HepG2 (cell line): Measurements from ENCODE around the gene KLHL35. TPM values are rescaled to one million over a fixed set of nuclear protein-coding genes. Genes with fewer than 3 reads are reported as not detected.

ENCODE experiments used
- ATAC-seq: fragments of 200-7000 bp; cut with Tn5 transposase; 3 replicates; pipeline ENCODE4 v1.9.1; 2020; ENCODE audit warnings: mild to moderate bottlenecking, moderate library complexity
- BruUV-seq: library from RNA; stranded (reverse); fragments of 400-500 nt; replicated peaks from 2 replicates; lab custom pipeline; 2021; lab: Mats Ljungman, UMichigan
- CTCF ChIA-PET: fragments of 300-600 bp; formaldehyde crosslinking; extraction: SDS; loops from one replicate; lab custom pipeline; 2021; ENCODE audit warnings: low total read pairs, inconsistent platforms, low intra/inter-chr PET ratio; lab: Yijun Ruan, JAX
- POLR2A ChIA-PET: fragments of 350-600 bp; sonication (Branson Sonifier 250); formaldehyde crosslinking; loops from one replicate; lab custom pipeline; 2020; ENCODE audit warnings: antibody characterized with exemption, inconsistent platforms; lab: Yijun Ruan, JAX
- DNase-seq: peaks from one replicate; pipeline ENCODE4 v3.0.0-alpha.2; 2015; ENCODE audit warnings: low spot score
- FAIRE-seq: peaks from 3 replicates; lab custom pipeline; 2011; peaks lifted over from hg19 to GRCh38; lab: Jason Lieb, UNC
- H2AFZ ChIP-seq: one replicate; pipeline ENCODE4 v1.6.1; 2011; ENCODE audit warnings: low read length, inconsistent platforms
- H3K27ac ChIP-seq: fragments of 300-600 bp; 3 replicates; pipeline ENCODE4 v1.8.0; 2011; ENCODE audit warnings: mixed run types, mild to moderate bottlenecking, mixed read lengths, low read length, inconsistent platforms; ENCODE audit not compliant: insufficient read depth; ENCODE audit errors: extremely low read length
- H3K27me3 ChIP-seq, 2 experiments: fragments of 200-600 bp in 1 of 2; 2 replicates in 1 of 2; 3 replicates in 1 of 2; pipeline versions ENCODE4 v1.6.0 to v1.8.0; 2011; ENCODE audit warnings: low read length in 2 of 2, mild to moderate bottlenecking in 2 of 2, moderate library complexity in 2 of 2, inconsistent platforms in 1 of 2; ENCODE audit not compliant: insufficient read depth in 2 of 2, control insufficient read depth in 1 of 2
- H3K36me3 ChIP-seq, 2 experiments: fragments of 200-600 bp in 1 of 2; replicated peaks in 1 of 2; 2 replicates in 1 of 2; 3 replicates in 1 of 2; pipeline versions ENCODE4 v1.5.1 to v1.8.0; 2011; ENCODE audit warnings: low read length in 2 of 2, inconsistent platforms in 1 of 2; ENCODE audit not compliant: insufficient read depth in 2 of 2, control insufficient read depth in 1 of 2
- H3K4me1 ChIP-seq: 2 replicates; pipeline ENCODE4 v1.5.1; 2012; ENCODE audit warnings: low read length, inconsistent platforms; ENCODE audit not compliant: insufficient read depth
- H3K4me2 ChIP-seq: 2 replicates; pipeline ENCODE4 v1.6.0; 2011; ENCODE audit warnings: low read depth, low read length, inconsistent platforms
- H3K4me3 ChIP-seq, 3 experiments: fragments of 200-600 bp in 1 of 3; sonication (generic), shearing (Covaris generic) in 1 of 3; replicated peaks in 1 of 3; 2 replicates each; pipeline ENCODE4 v1.5.1; 2011 to 2016; ENCODE audit warnings: low read length in 3 of 3, inconsistent platforms in 2 of 3, low read depth in 2 of 3, mild to moderate bottlenecking in 2 of 3, control low read depth in 1 of 3, mixed read lengths in 1 of 3; ENCODE audit not compliant: insufficient read depth in 1 of 3
- H3K79me2 ChIP-seq: one replicate; pipeline ENCODE4 v1.6.1; 2011; ENCODE audit warnings: low read length, inconsistent platforms; ENCODE audit not compliant: insufficient read depth
- H3K9ac ChIP-seq: 2 replicates; pipeline ENCODE4 v1.6.0; 2011; ENCODE audit warnings: mild to moderate bottlenecking, low read depth, low read length, inconsistent platforms; ENCODE audit not compliant: insufficient read depth
- H3K9me3 ChIP-seq: 2 replicates; pipeline ENCODE4 v1.5.1; 2012; ENCODE audit warnings: mild to moderate bottlenecking, low read length
- H4K20me1 ChIP-seq: 2 replicates; pipeline ENCODE4 v1.6.0; 2011; ENCODE audit warnings: inconsistent platforms, mild to moderate bottlenecking, low read length, moderate library complexity; ENCODE audit not compliant: insufficient read depth
- AKAP8 ChIP-seq: sonication (generic); formaldehyde crosslinking; IDR thresholded peaks from 2 replicates; pipeline ENCODE4 v1.5.1; 2020; ENCODE audit warnings: mild to moderate bottlenecking, missing genetic modification reagents
- REPIN1 ChIP-seq: sonication (generic); formaldehyde crosslinking; IDR thresholded peaks from 2 replicates; pipeline ENCODE4 v1.8.0; 2022; ENCODE audit warnings: missing genetic modification reagents, low read depth, mild to moderate bottlenecking, borderline replicate concordance
- ZNF24 ChIP-seq: fragments of 450-650 bp; IDR thresholded peaks from 2 replicates; pipeline ENCODE4 v1.6.1; 2017; ENCODE audit warnings: antibody characterized with exemption, mild to moderate bottlenecking
- ZNF430 ChIP-seq: sonication (generic); formaldehyde crosslinking; IDR thresholded peaks from 2 replicates; pipeline ENCODE4 v1.9.0; 2021; ENCODE audit warnings: mild to moderate bottlenecking, missing genetic modification reagents
- ZNF816 ChIP-seq: sonication (generic); formaldehyde crosslinking; IDR thresholded peaks from 2 replicates; pipeline ENCODE4 v1.8.0; 2022; ENCODE audit warnings: missing genetic modification reagents, mild to moderate bottlenecking, borderline replicate concordance
- WGBS: methylation state at CpG from one replicate; pipeline ENCODE4 v1.1.6; 2017; ENCODE audit warnings: low lambda C conversion rate; 5-methylcytosine and 5-hydroxymethylcytosine counted together
- in situ Hi-C: cut with HindIII; loops from 2 replicates; pipeline ENCODE4 v1.10.0; 2017; ENCODE audit warnings: low pct_unique_long_range_greater_than_20kb; ENCODE audit not compliant: extremely low pct_ligation_motif_present
- intact Hi-C: fragments of 100-400 bp; cut with micrococcal nuclease; formaldehyde crosslinking; loops from one replicate; pipeline ENCODE4 v1.10.0; 2022; ENCODE audit not compliant: unreplicated experiment
- polyA plus RNA-seq, 8 experiments: library from polyadenylated mRNA; depleted of rRNA in 3 of 8; stranded (reverse) in 7 of 8; unstranded in 1 of 8; fragments of >200 nt; fragmentation: Illumina TruSeq in 4 of 8; extraction: Trizol in 4 of 8; gene quantifications; 2 replicates each; pipeline versions ENCODE4 v1.2.1 to v1.2.3, GENCODE V29; 2011 to 2016; ENCODE audit warnings: low read depth in 4 of 8, missing spikeins in 1 of 8, mixed read lengths in 1 of 8; ENCODE audit not compliant: insufficient read depth in 1 of 8
- total RNA-seq, 5 experiments: library from RNA; depleted of rRNA; stranded (reverse); fragments of >200 nt; fragmentation: Illumina TruSeq; extraction: Trizol; gene quantifications; 2 replicates each; pipeline ENCODE4 v1.2.3, GENCODE V29; 2016; ENCODE audit warnings: low read depth in 1 of 5

KLHL35 gene
- total and polyA plus RNA-seq, 2 of the 13 experiments (the other 11 are each of a cell fraction or from before 2014, with no cell fraction given), result not detected

- no peak for TF ChIP-seq AKAP8 (CRISPR knock-in tag)
Measured at GRCh38 chr11:75424396-75424795, 8.6 kb downstream of the KLHL35 start (continued).

- FAIRE-seq (no peak), ATAC-seq (no peak), DNase-seq (no peak)
- Histone ChIP-seq H3K4me1 (peaks cover 48% of the 10 kb centered on the region), H3K27ac (no peak overlapping the region), H3K79me2 (no peaks in the 10 kb centered on the region), H3K27me3 (no peaks in the 10 kb centered on the region), H3K36me3 (no peaks in the 10 kb centered on the region), H4K20me1 (peaks cover 10% of the 10 kb centered on the region), H3K4me3 (no peak overlapping the region), H3K9ac (no peak overlapping the region), H2AFZ (no peak overlapping the region), H3K4me2 (no peak overlapping the region), H3K9me3 (no peaks in the 10 kb centered on the region)
- WGBS, result 78% methylated on average over 3 of the region's 9 CpGs
- intact Hi-C loops, result loop anchor here (2.0 kb wide), 1 partner anchor 15 kb away; no protein-coding TSS in a partner anchor
- POLR2A ChIA-PET, result no interaction called here
- in situ Hi-C loops, result no loop called here
- TF ChIP-seq ZNF430 (CRISPR knock-in tag) (no peak), ZNF24 (no peak), ZNF816 (no peak), REPIN1 (no peak)
- BruUV-seq, result no TSS peak
- CTCF ChIA-PET, result no interaction called here
Measured at GRCh38 chr11:75423721-75424120, 9.3 kb downstream of the KLHL35 start.
